Stimulated activated CD8-positive, alpha-beta memory T cell treated with anti-CD3 and anti-CD28 coated beads, Interleukin-2, amount 100 ng/mL, for 48 hours (primary cell): ENCODE data around the gene SDHC.
"Not testable (repeated sequence)": the region's sequence is repeated elsewhere in the genome, so short reads cannot be mapped to it uniquely, and the experiment has no call there.

Source experiments
- DNase-seq, 2 donors: peaks; one replicate each; pipeline ENCODE4 v3.0.0-alpha.2; 2020; ENCODE audit warnings: low read depth in 2 of 2

The SDHC gene

GRCh38 chr1:161311595-161312181 lies 2.5 kb upstream of the SDHC start:
- DNase-seq: no peak

- no peak for DNase-seq
Measured at GRCh38 chr1:161313554-161314200, 504 bp upstream of the SDHC start.

GRCh38 chr1:161315841-161316674 lies 1.9 kb downstream of the SDHC start:
- DNase-seq: not testable (repeated sequence)

DNA sequence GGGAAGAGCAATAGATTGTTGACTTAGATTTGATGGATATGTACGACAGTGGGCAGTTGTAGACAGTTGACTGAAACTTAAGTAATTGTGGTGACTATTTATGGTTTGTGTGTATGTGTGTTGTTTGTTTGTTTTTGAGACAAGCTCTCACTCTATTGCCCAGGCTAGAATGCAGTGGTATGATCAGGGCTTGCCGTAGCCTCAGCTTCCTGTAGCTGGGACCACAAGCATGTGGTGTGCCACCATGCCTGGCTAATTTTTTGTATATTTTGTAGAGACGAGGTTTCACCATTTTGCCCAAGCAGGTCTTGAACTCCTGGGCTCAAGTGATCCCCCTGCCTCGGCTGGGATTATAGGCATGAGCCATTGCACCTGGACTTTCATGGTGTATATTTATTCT lies 9.8 kb downstream of the SDHC start:
- DNase-seq: no peak

DNA sequence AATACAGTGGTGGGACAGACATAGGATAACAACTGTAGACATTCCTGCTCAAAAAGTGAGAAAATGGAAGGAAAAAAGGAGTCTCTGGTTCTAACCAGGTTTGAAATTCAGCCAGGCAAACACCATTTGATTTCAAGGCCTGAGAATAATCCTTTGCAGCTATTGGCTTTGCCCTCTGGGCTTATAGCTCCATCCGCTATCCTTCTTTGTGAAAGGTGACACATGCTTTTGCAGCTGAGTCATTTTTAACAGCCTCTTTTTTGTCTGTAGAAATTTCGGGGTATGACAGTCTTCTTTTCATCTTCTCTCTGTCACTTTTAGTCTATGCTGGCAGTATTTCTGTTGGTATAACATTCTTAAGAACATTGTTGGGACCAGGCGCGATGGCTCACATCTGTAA lies 16.2 kb downstream of the SDHC start:
- DNase-seq: no peak

GRCh38 chr1:161333166-161333565 lies 19.0 kb downstream of the SDHC start:
- DNase-seq: no peak

DNA sequence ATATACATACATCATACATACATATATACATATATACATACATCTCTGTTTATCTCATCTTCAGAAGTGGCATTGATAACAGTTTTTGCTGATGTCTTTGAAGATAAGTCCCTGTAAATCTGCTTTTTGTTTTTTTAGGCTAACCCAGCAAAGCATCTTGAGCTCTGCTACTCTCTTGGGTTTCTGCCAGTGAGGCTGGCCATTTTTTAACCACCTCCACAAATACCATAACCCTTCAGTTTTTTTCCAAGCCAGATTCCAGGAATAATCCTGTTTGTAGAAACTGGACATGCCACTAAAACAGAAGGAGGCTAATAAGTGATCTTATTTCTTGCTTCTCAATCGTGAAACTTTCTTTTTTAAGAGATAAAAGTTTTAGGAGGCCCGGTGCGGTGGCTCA lies 21.6 kb downstream of the SDHC start:
- DNase-seq: no peak

GRCh38 chr1:161342177-161342576 lies 28.0 kb downstream of the SDHC start:
- no peak for DNase-seq

GRCh38 chr1:161342821-161343220 lies 28.6 kb downstream of the SDHC start:
- DNase-seq: no peak

GRCh38 chr1:161350671-161351070 lies 36.5 kb downstream of the SDHC start:
- no peak for DNase-seq

- no peak for DNase-seq
Measured at GRCh38 chr1:161351482-161351881, 37.3 kb downstream of the SDHC start.

- DNase-seq: no peak
Measured at GRCh38 chr1:161357073-161357472, 42.9 kb downstream of the SDHC start.

DNA sequence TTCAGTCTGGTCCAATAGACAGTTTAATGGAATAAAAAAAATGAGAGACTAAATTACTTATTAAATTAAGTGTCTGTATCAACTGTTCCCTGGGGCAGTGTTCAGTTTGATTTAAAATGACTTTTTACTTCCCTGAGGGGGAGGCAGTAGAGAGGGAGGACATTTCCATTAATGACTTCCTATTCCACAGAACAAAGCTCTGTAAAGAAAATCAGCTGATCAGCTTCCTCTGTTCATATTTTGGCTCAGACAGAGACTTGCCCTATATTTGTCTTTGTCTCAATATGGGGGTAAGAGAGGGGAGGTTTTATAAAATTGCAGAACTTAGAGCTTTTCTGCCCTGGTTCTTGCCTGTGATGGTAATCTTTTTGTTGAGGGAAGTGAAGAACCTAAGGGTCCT lies 45.1 kb downstream of the SDHC start:
- DNase-seq: no peak

- DNase-seq: no peak
Measured at GRCh38 chr1:161364332-161364731, 50.2 kb downstream of the SDHC start.

DNA sequence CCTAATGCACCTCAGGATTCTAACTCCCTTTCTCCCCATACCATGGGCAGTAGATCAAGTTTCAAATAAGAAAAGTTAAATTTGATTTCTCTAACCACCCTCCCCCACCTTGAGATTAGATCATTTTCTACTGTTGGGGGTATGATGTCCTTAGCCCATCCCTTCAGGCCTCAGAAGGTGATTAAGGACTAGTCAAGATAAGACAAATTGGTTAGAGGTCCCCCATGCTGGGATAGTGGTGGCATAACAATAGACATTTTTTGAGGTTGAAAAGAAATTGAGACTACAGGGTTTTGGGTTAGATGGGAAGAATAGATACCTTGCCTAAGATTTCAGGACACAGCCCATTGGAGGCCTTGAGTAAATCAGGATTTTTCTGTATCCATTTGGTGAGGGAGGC lies 51.0 kb downstream of the SDHC start:
- DNase-seq: no peak

- peak in 1 of 2 donors; percentile 20 for DNase-seq
Measured at GRCh38 chr1:161367684-161368400, 53.7 kb downstream of the SDHC start, which contains the start of gene CFAP126. Gene CFAP126, minus strand, starts transcription at chr1:161367876. Its CDS starts 8 bp downstream, at chr1:161367868.

- no peak for DNase-seq
Measured at GRCh38 chr1:161373442-161373841, 59.3 kb downstream of the SDHC start.

DNA sequence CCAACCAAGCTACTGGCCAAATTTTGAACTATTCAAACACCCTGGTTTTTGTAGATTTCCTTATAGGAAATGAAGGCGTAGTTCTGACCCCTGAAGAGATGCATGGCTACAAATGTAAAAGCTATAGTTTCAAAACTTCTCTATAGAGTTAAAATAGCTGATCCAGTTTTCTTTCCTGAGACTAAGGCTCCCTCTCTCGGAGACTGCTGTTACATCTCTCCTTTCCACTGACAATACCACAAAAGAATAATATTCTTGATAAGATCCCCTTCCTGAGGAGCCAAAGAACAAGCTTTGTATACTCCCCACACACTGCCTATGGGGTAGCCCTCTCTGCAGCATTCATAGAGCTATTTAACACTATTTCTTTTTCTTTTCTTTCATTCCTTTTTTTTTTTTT lies 60.2 kb downstream of the SDHC start:
- DNase-seq: no peak

DNA sequence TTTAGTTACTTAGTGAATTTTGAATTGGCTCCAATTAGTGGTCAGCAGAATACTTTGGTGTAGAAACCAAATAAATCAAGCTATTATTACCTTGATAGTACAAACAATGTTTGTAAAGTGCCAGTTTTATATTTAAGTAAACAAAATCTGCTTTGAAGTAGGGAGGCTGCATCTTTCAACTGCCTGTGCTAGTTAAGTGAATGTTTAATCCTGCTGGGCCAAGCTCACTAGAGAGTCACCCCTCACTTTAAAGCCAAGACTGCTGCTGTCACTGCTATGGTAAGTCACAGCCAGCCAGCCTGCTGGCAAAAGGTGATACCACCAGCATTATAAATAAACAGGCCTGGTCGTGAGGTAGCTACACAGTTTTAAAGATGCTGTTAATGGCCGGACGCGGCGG lies 63.8 kb downstream of the SDHC start:
- DNase-seq: no peak

DNA sequence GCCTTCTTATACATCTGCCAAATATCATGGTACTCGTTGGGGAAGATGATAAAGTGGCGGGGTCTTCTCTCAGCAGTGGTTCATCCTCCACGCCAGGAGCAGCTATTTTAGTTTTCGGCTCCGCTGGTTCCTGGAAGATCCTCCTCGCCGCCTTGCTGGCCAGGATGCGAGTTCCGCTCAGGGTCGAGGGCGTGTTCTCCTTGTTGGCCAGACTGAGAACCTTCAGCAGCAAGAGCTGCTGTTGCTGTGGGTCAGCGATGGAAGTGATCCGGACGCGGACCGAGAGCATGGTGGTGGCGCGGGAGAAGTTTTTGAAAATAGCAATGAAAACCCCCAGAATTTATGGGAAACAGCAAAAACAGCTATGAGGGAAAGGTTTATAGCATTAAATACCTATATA lies 64.9 kb downstream of the SDHC start:
- no peak for DNase-seq

DNA sequence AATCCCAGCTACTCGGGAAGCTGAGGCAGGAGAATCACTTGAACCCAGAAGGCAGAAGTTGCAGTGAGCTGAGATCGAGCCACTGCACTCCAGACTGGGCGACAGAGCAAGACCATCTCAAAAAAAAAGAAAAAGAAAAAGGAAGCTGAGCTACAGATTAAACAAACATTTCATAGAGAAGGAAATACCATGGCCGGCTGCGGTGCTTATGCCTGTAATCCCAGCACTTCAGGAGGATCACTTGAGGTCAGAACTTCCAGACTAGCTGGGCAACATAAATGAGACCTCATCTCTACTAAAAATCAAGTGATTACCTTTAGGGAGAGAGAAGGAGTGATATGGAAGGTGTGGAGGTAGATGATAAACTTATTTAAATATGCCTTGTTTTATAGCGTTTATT lies 67.5 kb downstream of the SDHC start:
- DNase-seq: no peak
